ENCODE results near the gene MYL12B.

DNA sequence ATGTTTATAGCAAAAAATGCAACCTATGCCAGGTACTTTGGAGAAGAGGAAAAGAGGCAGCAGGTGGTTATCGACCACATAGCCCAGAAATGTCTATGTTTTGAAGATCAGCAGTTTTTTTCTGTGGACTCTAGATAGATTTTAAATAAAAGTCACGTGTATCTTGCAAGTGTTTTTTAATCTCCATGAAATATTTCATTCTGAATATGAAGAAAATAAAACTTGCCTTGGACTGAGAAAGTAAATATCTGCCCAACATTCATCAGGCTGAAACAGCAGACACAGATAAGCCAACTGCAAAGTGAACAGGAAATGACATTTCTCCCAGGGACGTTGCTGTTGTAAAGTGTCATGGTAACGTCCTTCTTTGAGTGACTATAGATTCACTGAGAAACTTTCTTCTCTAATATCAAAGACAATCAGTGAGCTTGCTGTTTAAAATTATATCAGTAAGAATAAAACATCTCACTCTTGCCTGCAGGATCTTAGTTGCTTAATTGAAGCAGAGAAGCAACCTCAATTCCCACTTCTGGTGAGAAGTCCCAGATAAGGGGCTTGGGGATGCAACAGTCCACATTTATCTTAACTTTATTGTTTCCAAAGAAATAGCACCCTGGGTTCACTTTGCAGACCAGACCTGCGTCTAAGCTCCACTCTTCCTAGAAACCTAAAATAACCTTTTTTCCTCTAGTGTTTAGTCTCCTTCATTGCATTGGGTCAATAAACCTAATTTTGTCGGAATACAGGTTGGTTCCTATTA lies 48.5 kb upstream of the MYL12B start:
- no peak for TF ChIP-seq EZH2 (optimal IDR thresholded peaks at IDR 0.05; ENCODE audit: low read depth, low read length)
- TF ChIP-seq, protein P1, sequence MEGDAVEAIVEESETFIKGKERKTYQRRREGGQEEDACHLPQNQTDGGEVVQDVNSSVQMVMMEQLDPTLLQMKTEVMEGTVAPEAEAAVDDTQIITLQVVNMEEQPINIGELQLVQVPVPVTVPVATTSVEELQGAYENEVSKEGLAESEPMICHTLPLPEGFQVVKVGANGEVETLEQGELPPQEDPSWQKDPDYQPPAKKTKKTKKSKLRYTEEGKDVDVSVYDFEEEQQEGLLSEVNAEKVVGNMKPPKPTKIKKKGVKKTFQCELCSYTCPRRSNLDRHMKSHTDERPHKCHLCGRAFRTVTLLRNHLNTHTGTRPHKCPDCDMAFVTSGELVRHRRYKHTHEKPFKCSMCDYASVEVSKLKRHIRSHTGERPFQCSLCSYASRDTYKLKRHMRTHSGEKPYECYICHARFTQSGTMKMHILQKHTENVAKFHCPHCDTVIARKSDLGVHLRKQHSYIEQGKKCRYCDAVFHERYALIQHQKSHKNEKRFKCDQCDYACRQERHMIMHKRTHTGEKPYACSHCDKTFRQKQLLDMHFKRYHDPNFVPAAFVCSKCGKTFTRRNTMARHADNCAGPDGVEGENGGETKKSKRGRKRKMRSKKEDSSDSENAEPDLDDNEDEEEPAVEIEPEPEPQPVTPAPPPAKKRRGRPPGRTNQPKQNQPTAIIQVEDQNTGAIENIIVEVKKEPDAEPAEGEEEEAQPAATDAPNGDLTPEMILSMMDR (IDR thresholded peaks at IDR 0.05; ENCODE audit: low read length) = no peak

Data from MM.1S (cell line).